Activated CD4-positive, alpha-beta T cell treated with anti-CD3 and anti-CD28 coated beads, Interleukin-2, amount 50 U/mL, for 16 hours (primary cell): ENCODE data around the gene CTRL.
"Not testable (repeated sequence)": the region's sequence is repeated elsewhere in the genome, so short reads cannot be mapped to it uniquely, and the experiment has no call there.

Experiments used
- DNase-seq: peaks from one replicate; pipeline ENCODE4 v3.0.0-alpha.2; 2020

The CTRL gene

GRCh38 chr16:67922740-67923139 is 8.9 kb downstream of the CTRL start:
- no peak for DNase-seq

- DNase-seq = no peak
Measured at GRCh38 chr16:67922221-67922620, 9.4 kb downstream of the CTRL start.

DNA sequence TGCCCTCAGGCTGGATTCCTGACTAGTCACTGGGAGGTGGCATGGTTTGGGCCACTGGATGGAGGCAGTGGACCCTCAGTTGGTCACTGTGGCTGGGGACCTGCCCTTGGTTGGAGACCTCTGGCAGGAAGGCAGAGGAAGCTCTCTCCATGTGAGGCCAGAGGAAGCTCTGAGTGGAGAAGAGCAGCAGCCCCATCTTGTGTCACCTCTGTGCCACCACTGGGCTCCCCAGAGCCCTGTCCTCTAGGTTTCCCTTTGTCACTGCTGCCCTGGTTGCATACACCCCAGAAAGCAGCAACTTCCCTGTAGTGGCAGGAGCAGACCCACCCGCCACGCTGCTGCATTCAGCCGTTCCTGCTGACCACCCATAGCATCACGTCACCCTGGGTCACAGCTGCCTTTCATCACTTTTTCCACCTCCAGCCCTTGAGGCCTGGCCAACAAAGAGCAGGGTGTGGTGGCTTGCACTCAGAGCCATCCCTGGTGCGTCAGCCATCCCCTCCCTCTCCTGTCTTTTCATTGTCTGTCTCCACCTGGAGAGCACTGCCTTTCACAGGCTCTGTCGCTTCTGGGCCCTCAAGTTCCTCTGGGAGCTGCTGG is 11.9 kb downstream of the CTRL start:
- DNase-seq = no peak

DNA sequence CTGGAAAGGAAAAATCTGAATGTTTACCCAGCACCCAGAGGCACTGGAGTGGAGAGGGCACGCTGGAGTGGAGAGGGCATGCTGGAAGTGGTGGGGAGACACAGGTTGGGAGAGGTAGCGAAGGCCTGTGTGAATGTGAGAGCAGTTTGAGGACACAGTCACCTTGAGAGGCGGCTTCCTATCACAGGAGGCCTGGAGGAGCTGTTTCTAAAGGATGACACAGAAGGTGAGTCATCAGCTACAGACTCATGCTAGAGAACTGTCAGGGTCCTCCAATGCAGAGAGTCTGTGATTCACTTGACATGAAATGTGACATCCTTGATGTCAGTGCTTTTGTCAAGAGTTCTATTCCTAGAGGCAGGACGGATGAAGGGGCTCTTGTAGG is 13.8 kb downstream of the CTRL start:
- peak; percentile 86 for DNase-seq

- no peak for DNase-seq
Measured at GRCh38 chr16:67917140-67917851, 14.4 kb downstream of the CTRL start.

DNA sequence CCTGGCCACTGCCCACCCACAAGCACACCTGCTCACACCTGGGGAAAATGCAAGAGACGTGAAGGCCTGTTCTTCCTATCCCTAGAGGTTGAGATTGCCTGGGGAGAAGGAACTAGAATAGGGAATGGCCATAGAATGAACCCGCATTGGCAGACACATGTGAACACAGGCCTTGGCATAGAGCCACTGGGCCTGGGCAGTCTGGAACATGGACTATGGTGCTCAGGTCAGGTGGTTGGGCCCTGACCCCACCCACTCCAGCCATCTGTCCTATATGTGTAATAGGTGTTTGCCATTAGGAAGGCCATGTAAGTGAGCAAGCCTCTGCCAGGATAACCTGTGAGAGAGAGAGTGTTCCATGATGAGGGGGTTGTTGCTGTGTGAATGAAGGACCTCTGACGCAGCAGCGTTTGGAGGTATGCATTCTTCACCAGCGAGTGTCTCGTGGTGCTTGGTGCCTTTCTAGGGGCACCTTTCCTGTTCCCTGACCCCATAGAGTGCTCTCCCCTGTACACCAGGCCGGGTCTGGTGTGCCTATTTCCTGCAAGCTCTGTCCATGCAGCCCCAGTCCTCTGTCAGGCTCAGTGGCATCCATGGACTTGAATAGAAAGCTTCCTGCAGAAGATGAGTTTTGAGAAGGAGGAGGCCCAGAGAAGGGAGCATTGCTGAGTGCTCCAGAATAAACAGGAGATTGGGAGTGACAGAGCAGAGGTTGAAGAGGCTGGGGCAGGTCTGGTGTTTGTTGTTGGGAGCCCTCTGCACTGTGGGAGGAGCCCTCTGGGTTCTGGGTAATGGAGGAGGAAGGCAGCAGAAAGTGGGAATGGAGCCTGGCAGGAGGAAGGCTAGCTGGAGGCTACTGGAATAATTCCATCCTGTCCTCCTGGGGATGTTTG is 15.6 kb downstream of the CTRL start:
- no peak for DNase-seq

DNA sequence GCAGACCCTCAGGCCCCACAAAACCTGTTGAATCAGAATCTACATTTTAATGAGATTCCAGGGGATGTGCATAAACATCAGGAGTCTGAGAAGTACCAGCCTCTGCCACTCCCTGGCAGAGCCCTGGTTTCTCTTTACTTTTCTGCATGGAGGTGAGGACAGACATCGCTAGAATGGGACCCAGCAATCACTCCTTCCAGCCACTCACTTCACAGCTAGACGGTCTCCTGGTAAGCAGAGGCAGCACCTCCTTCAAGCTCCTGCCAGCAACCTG is 16.2 kb downstream of the CTRL start:
- not testable (repeated sequence) for DNase-seq

- DNase-seq = no peak
Measured at GRCh38 chr16:67914758-67915495, 16.7 kb downstream of the CTRL start.

GRCh38 chr16:67910158-67910557 is 21.5 kb downstream of the CTRL start:
- peak; percentile 41 for DNase-seq

DNA sequence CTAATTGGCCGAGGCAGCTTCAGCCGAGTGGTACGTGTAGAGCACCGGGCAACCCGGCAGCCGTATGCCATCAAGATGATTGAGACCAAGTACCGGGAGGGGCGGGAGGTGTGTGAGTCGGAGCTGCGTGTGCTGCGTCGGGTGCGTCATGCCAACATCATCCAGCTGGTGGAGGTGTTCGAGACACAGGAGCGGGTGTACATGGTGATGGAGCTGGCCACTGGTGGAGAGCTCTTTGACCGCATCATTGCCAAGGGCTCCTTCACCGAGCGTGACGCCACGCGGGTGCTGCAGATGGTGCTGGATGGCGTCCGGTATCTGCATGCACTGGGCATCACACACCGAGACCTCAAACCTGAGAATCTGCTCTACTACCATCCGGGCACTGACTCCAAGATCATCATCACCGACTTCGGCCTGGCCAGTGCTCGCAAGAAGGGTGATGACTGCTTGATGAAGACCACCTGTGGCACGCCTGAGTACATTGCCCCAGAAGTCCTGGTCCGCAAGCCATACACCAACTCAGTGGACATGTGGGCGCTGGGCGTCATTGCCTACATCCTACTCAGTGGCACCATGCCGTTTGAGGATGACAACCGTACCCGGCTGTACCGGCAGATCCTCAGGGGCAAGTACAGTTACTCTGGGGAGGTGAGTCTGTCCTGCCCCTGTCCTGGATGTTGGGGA is 22.5 kb downstream of the CTRL start:
- DNase-seq = no peak

DNA sequence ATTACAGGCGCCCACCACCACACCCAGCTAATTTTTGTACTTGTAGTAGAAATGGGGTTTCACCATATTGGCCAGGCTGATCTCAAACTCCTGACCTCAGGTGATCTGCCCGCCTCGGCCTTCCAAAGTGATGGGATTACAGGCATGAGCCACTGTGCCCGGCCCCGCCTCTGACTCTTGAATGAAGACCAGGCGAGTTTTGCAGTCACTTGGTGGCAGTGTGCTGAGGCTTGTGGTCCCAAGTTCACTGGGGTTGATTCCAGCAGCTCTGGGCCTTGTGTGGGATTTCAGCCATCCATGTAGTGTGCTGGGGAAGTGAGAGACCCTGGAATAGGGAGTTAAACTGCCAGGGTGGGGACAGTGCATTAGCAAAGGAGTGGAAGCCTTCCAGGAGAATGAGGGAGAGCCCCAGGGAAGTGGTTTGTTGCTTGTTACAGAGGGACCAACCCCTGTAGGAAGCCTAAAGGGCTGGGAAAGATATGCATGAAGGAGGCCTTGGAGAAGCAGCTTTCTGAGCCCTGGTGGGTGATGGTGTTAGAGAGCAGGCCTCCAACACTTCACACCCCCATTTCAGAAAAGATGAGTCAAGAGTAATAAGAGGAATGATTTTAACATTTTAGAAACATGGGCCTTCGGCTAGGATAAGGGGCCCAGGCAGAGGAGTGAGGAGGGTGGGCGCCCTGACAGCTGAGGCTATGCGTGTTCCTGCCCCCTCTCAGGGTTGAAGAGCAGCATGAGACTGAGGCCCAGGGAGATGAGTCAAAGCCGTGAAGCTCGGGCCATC is 24.1 kb downstream of the CTRL start:
- DNase-seq = no peak

- no peak for DNase-seq
Measured at GRCh38 chr16:67902831-67903230, 28.8 kb downstream of the CTRL start.

GRCh38 chr16:67901734-67902133 is 29.9 kb downstream of the CTRL start:
- no peak for DNase-seq

DNA sequence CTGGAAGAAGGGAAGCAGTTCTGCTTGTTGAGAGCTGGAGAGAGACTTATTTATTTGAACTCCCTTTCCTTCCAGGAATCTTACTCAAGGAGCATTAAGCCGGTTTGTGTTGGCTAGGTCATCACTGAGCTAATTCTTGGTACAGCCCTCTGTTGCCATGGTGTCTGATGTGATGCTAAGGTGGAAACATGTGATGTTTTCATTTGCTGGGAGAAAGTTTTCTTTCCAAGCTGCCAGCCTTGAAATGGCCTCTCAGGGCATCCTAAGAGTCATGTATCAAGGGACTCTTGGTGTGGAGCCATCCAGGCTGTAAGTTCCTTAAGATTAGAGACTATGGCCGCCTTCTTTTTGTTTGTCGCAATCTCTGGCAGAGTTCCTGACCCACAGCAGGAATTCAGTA is 34.4 kb downstream of the CTRL start:
- no peak for DNase-seq

GRCh38 chr16:67893743-67894399 is 37.8 kb downstream of the CTRL start:
- peak; percentile 14 for DNase-seq

GRCh38 chr16:67892899-67893742 is 38.5 kb downstream of the CTRL start, which contains the start of gene PSKH1:
TSS of gene PSKH1 (plus strand) at chr16:67893254. CDS start at chr16:67908750, 15,496 bp downstream.
- DNase-seq = peak; percentile 98

DNA sequence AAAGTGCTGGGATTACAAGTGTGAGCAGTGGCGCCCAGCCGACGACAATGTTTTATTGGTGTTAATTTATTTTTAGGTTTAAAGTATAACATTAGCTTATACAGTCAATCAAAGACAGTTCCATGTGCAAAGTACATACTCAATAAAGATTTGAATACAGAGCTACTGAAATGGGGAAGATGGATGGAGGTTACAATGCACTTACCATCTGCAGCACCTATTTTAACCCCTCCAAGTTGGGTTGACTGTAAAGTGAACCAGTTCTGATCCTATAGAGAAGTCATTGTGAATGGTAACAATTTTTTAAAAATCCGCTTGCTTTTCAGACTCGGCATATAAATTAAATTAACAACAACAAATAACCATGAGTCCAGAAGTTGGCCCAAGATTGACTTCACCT is 39.3 kb downstream of the CTRL start:
- no peak for DNase-seq

DNA sequence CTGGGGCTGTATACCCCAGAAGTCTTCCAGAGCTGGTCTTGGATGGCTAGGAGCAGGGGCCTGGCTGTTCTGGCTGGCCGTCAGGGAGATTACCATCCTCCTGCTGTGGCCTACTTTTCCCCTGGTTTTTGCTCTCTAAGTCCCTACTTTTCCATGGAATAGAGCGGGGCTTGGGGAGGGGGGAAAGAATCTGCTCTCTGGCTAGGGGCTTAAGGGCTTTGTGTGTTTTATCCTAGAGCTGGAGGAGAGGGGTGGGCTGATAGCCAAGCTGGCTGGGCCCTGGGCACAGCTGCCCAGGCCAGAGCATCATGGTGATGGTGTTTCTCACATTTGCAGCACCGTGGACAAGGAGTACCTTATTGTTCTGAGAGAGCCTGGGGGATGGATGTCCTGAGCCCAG is 43.3 kb downstream of the CTRL start:
- DNase-seq = no peak

GRCh38 chr16:67886387-67886786 is 45.3 kb downstream of the CTRL start:
- DNase-seq = no peak

DNA sequence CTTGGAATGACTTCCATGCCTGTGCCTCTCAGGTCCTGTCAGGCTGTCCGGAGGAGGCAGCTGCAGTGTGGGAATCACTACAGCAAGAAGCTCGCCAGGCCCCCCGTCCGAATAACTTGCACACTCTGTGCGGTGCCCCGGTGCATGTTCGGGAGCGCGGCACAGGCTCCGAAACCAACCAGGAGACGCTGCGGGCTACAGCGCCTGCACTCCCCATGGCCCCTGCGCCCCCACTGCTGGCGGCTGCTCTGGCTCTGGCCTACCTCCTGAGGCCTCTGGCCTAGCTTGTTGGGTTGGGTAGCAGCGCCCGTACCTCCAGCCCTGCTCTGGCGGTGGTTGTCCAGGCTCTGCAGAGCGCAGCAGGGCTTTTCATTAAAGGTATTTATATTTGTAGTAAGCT is 45.7 kb downstream of the CTRL start:
- DNase-seq = no peak
